Activated B cell treated with CpG ODN at 0.5 μM for 24 hours (primary cell): ENCODE data around the gene PDLIM5. TPM values are rescaled to one million over a fixed set of nuclear protein-coding genes. Genes with fewer than 3 reads are reported as not detected.
"Not testable (repeated sequence)": the region's sequence is repeated elsewhere in the genome, so short reads cannot be mapped to it uniquely, and the experiment has no call there.

Source experiments
- ATAC-seq: fragments of 200-7000 bp; cut with Tn5 transposase; one replicate; pipeline ENCODE4 v1.10.0; 2021; ENCODE audit warnings: low read depth, mild to moderate bottlenecking, moderate library complexity
- CTCF ChIA-PET: fragments of 350-600 bp; sonication (Branson Sonifier 250); formaldehyde crosslinking; loops from one replicate; lab custom pipeline; 2021; ENCODE audit warnings: antibody characterized with exemption; lab: Charles Lee
- POLR2A ChIA-PET: fragments of 350-600 bp; sonication (Branson Sonifier 250); formaldehyde crosslinking; loops from one replicate; lab custom pipeline; 2021; ENCODE audit warnings: antibody characterized with exemption; lab: Charles Lee
- DNase-seq: peaks from one replicate; pipeline ENCODE4 v3.0.0; 2022
- H3K27ac Mint-ChIP-seq: one replicate; pipeline ENCODE4 v1.8.0; 2020; ENCODE audit warnings: mixed read lengths
- H3K27me3 Mint-ChIP-seq: one replicate; pipeline ENCODE4 v1.8.0; 2021; ENCODE audit warnings: mixed read lengths
- H3K36me3 Mint-ChIP-seq: one replicate; pipeline ENCODE4 v1.8.0; 2021; ENCODE audit warnings: low read depth, mixed read lengths
- H3K4me1 Mint-ChIP-seq: one replicate; pipeline ENCODE4 v1.8.0; 2021; ENCODE audit warnings: mixed read lengths
- H3K4me3 Mint-ChIP-seq: one replicate; pipeline ENCODE4 v1.8.0; 2020; ENCODE audit warnings: mild to moderate bottlenecking, mixed read lengths
- H3K9me3 Mint-ChIP-seq: one replicate; pipeline ENCODE4 v1.8.0; 2020; ENCODE audit warnings: mixed read lengths
- CTCF ChIP-seq: fragments of 200-600 bp; IDR thresholded peaks from one replicate; pipeline ENCODE4 v1.8.0; 2022; ENCODE audit warnings: antibody characterized with exemption, mild to moderate bottlenecking
- intact Hi-C: fragments of 100-400 bp; cut with micrococcal nuclease; formaldehyde crosslinking; loops from one replicate; pipeline ENCODE4 v1.15.1; 2024
- total RNA-seq: library from RNA; stranded (reverse); gene quantifications from 2 replicates; pipeline ENCODE4 v1.2.3, GENCODE V29; 2022

The PDLIM5 gene
- total RNA-seq, 1 donor from 2014 or later: 36.5 TPM

DNA sequence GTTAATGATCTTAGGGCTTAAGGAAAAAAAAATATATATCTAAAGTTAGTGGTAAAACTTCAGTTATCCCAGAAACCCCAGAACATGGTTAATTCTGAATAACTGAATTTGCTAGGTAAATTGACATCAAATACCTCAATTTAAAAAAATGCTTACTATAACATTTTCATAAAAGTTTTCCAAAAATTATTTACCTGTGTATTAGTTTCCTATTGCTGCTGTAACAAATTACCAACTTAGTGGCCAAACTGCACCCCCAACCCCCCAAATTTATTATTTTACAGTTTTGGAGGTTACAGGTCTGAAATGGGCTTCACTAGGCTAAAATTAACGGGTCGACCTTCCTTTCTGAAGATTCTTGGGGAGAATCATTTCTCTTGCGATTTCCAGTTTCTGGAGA, 95.2 kb downstream of the PDLIM5 start:
- DNase-seq (no peak), ATAC-seq (no peak)
- H3K4me1 Mint-ChIP-seq: no peaks in the 10 kb centered on the region
- no peak for TF ChIP-seq CTCF
- ChIA-PET POLR2A (no interaction called here), CTCF (no interaction called here)
- H3K4me3 Mint-ChIP-seq: no peak overlapping the region
- H3K36me3 Mint-ChIP-seq: peaks cover 8% of the 10 kb centered on the region
- no peaks in the 10 kb centered on the region for H3K9me3 Mint-ChIP-seq
- intact Hi-C loops: no loop called here
- no peaks in the 10 kb centered on the region for H3K27me3 Mint-ChIP-seq
- no peak overlapping the region for H3K27ac Mint-ChIP-seq

DNA sequence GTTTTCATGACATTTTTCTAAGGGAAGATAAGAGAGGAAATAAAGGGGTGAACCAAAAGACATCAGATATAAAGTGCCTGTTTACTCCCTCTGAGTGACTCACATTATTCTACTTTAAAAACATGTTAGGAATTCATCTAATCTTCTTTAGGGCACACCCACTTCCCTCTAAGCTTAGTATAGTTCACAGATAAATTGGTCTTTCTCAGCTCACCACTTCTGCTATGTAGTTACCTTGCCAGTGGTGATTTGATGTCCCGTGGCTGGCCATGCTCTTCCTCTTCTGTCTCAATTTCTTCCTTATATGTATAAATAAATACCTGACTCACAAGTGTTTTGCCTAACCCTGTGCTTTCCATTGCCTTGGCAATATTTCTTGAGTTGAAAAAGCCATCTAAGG, 96.8 kb downstream of the PDLIM5 start:
- peaks cover 8% of the 10 kb centered on the region for H3K36me3 Mint-ChIP-seq
- POLR2A ChIA-PET: no interaction called here
- TF ChIP-seq CTCF: no peak
- intact Hi-C loops: no loop called here
- DNase-seq (no peak), ATAC-seq (no peak)
- H3K4me3 Mint-ChIP-seq: no peak overlapping the region
- no peaks in the 10 kb centered on the region for H3K27me3 Mint-ChIP-seq
- no peak overlapping the region for H3K27ac Mint-ChIP-seq
- CTCF ChIA-PET: no interaction called here
- H3K9me3 Mint-ChIP-seq: no peaks in the 10 kb centered on the region
- no peaks in the 10 kb centered on the region for H3K4me1 Mint-ChIP-seq

DNA sequence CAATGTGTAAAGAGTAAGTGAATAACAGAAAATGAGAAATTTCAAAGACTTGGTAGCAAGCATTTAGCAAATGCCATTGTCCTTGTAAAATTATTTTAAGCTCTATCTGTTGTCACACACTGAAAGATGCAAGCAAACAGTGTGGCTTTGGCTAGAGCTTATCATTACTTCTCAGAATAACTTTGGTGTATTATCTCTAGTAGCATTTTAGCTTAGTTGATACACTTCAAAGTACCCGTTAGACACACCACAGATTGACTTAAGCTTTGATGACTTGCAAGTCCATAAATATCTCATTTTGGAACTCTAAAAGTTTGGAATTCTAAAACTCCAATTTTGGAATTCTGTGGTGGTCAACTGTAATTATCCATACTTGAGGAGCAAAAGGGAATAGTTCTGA, 98.6 kb downstream of the PDLIM5 start:
- no peak for ATAC-seq
- no peaks in the 10 kb centered on the region for H3K27me3 Mint-ChIP-seq

GRCh38 chr4:94550851-94551250, 99.1 kb downstream of the PDLIM5 start:
- no peaks in the 10 kb centered on the region for H3K27me3 Mint-ChIP-seq
- no peak for DNase-seq
- CTCF ChIA-PET: no interaction called here
- intact Hi-C loops: no loop called here
- no peak overlapping the region for H3K4me3 Mint-ChIP-seq
- POLR2A ChIA-PET: no interaction called here
- no peak overlapping the region for H3K27ac Mint-ChIP-seq
- TF ChIP-seq CTCF: no peak
- H3K9me3 Mint-ChIP-seq: no peaks in the 10 kb centered on the region
- ATAC-seq: no peak
- H3K36me3 Mint-ChIP-seq: peaks cover 4% of the 10 kb centered on the region
- H3K4me1 Mint-ChIP-seq: no peaks in the 10 kb centered on the region

More for the DNA sequence above, 98.6 kb downstream of the PDLIM5 start:
- peaks cover 4% of the 10 kb centered on the region for H3K36me3 Mint-ChIP-seq
- H3K4me3 Mint-ChIP-seq: no peak overlapping the region
- POLR2A ChIA-PET: no interaction called here
- intact Hi-C loops: no loop called here
- no peak for TF ChIP-seq CTCF
- H3K27ac Mint-ChIP-seq: no peak overlapping the region
- DNase-seq: no peak
- no peaks in the 10 kb centered on the region for H3K4me1 Mint-ChIP-seq
- CTCF ChIA-PET: no interaction called here
- no peaks in the 10 kb centered on the region for H3K9me3 Mint-ChIP-seq

DNA sequence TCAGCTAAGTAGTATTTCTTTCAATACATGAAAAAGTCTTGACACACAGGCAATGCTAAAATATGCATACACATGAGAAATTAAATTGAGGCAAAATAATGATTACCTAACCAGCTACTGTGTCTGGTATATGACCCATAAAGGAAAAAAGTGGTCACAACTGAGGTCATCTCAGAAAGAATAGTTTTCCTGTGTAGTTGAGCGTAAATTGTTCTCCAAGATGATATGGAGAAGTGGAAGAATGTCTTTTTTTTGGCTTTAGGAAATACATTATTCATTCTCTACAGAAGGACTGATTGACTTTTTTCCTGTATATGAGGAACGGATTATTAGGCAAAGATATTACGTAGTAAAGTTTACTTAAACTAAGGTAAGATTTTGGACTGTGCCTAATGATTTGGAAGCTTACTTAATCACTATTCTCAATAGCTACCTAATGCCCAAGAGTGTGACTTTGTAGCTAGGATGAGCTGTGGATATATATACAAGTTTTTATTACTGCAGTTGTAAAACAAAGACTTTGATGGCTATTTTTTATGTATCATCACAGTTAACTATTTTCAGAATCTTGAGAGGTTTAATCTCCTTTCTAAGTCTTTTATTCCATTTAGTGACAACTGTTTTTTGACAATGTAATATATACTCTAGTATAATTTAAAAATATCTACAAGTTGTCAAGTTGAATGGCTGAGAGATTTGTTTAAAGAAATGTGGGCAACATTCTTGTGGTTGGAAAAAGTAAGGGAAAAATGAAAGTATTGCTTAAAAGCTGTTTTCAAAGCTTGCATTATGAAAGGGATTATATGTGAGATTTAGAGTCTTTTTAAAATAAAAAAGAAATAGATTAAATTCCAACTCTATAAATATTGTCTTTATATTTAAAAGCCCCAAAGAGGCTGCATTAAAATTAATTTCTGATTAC, 100.2 kb downstream of the PDLIM5 start:
- intact Hi-C loops: no loop called here
- Mint-ChIP-seq H3K4me3 (no peak overlapping the region), H3K27me3 (no peaks in the 10 kb centered on the region), H3K36me3 (peaks cover 4% of the 10 kb centered on the region), H3K4me1 (no peaks in the 10 kb centered on the region), H3K9me3 (peaks cover 4% of the 10 kb centered on the region), H3K27ac (no peak overlapping the region)
- DNase-seq: no peak
- ChIA-PET POLR2A (no interaction called here), CTCF (no interaction called here)
- no peak for TF ChIP-seq CTCF
- ATAC-seq: no peak

DNA sequence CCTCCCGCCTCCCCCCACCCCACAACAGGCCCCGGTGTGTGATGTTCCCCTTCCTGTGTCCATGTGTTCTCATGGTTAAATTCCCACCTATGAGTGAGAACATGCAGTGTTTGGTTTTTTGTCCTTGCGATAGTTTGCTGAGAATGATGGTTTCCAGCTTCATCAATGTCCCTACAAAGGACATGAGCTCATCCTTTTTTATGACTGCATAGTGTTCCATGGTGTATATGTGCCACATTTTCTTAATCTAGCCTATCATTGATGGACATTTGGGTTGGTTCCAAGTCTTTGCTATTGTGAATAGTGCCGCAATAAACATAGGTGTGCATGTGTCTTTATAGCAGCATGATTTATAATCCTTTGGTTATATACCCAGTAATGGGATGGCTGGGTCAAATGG, 104.3 kb downstream of the PDLIM5 start:
- H3K27me3 Mint-ChIP-seq, ATAC-seq, H3K27ac Mint-ChIP-seq, DNase-seq, H3K9me3 Mint-ChIP-seq, POLR2A ChIA-PET, H3K4me3 Mint-ChIP-seq, H3K36me3 Mint-ChIP-seq, H3K4me1 Mint-ChIP-seq, CTCF ChIA-PET, intact Hi-C loops: not testable (repeated sequence)

DNA sequence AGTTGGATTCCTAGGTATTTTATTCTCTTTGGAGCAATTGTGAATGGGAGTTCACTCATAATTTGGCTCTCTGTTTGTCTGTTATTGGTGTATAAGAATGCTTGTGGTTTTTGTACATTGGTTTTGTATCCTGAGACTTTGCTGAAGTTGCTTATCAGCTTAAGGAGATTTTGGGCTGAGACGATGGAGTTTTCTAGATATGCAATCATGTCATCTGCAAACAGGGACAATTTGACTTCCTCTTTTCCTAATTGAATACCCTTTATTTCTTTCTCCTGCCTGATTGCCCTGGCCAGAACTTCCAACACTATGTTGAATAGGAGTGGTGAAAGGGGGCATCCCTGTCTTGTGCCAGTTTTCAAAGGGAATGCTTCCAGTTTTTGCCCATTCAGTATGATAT, 105.9 kb downstream of the PDLIM5 start:
- H3K27ac Mint-ChIP-seq, H3K27me3 Mint-ChIP-seq, intact Hi-C loops, H3K9me3 Mint-ChIP-seq, DNase-seq, ATAC-seq, CTCF ChIA-PET, POLR2A ChIA-PET, H3K4me1 Mint-ChIP-seq, H3K4me3 Mint-ChIP-seq, H3K36me3 Mint-ChIP-seq: not testable (repeated sequence)
